Activated CD8-positive, alpha-beta T cell treated with anti-CD3 and anti-CD28 coated beads for 36 hours (primary cell): ENCODE results near the gene NBEAL2. TPM values are rescaled to one million over a fixed set of nuclear protein-coding genes. Genes with fewer than 3 reads are reported as not detected.
"Not testable (repeated sequence)": the region's sequence is repeated elsewhere in the genome, so short reads cannot be mapped to it uniquely, and the experiment has no call there.

Experiments
- ATAC-seq: fragments of 200-7000 bp; cut with Tn5 transposase; one replicate; pipeline ENCODE4 v1.10.0; 2021; ENCODE audit warnings: mild to moderate bottlenecking, moderate library complexity
- CTCF ChIA-PET: fragments of 350-600 bp; sonication (Branson Sonifier 250); formaldehyde crosslinking; loops from one replicate; lab custom pipeline; 2021; ENCODE audit warnings: antibody characterized with exemption; lab: Charles Lee
- POLR2A ChIA-PET: fragments of 350-600 bp; sonication (Branson Sonifier 250); formaldehyde crosslinking; loops from one replicate; lab custom pipeline; 2021; ENCODE audit warnings: antibody characterized with exemption; lab: Charles Lee
- DNase-seq: peaks from one replicate; pipeline ENCODE4 v3.0.0-alpha.2; 2020
- H3K27ac Mint-ChIP-seq: one replicate; pipeline ENCODE4 v1.8.0; 2021; ENCODE audit warnings: mild to moderate bottlenecking, mixed read lengths
- H3K27me3 Mint-ChIP-seq: one replicate; pipeline ENCODE4 v1.8.0; 2021; ENCODE audit warnings: mixed read lengths
- H3K36me3 Mint-ChIP-seq: one replicate; pipeline ENCODE4 v1.8.0; 2021; ENCODE audit warnings: low read depth, mixed read lengths
- H3K4me1 Mint-ChIP-seq: one replicate; pipeline ENCODE4 v1.8.0; 2021; ENCODE audit warnings: low read depth, mixed read lengths
- H3K4me3 Mint-ChIP-seq: one replicate; pipeline ENCODE4 v1.8.0; 2021; ENCODE audit warnings: mild to moderate bottlenecking, moderate library complexity, mixed read lengths
- H3K9me3 Mint-ChIP-seq: one replicate; pipeline ENCODE4 v1.8.0; 2021; ENCODE audit warnings: mixed read lengths
- intact Hi-C: fragments of 100-400 bp; cut with micrococcal nuclease; formaldehyde crosslinking; loops from one replicate; pipeline ENCODE4 v1.10.0; 2022
- total RNA-seq, 2 experiments: library from RNA; stranded (reverse); gene quantifications; one replicate each; pipeline ENCODE4 v1.2.3, GENCODE V29; 2021
- TF ChIP-seq, protein P1 (sequence below): fragments of 200-600 bp; IDR thresholded peaks from one replicate; pipeline ENCODE4 v1.8.0; 2022; ENCODE audit warnings: antibody characterized with exemption, mild to moderate bottlenecking

Gene NBEAL2
- total RNA-seq, 2 experiments from 2014 or later, result 58.9 to 63.7 TPM

DNA sequence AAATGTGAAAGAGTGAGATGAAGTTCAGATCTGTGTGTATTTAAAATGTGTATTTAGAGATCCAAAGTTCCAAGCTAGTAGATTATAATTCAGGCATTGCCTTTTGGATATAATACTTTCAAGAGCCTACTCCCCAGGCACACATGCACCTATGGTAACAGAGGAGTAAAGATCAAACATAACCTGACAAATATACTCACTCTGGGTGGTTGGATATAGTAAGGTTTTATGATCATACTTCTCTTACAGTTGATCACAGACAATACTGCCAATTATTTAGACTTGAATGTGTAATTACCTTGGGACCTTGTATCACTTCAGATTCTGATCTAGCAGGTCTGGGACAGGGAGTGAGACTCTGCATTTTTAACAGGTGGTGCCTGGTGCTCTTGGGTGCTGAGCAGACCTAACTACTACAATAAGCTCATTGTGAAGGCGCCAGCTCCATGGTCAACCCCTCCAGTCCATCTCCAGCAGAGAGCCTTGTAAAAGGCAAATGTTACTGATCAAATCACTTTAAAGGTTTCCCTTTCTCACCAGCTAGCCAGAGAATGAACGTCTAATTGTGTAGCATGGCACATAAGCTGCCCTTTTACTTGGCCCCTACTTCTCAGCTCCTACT is 55.5 kb downstream of the NBEAL2 start:
- no peak for ATAC-seq
- POLR2A ChIA-PET, result interaction anchor here (0.5 to 1.8 kb wide), 3 partner anchors 12 to 145 kb away, joined by 3 to 5 read pairs (median 3); no protein-coding TSS in a partner anchor
- CTCF ChIA-PET, result interaction anchor here (0.7 to 1.8 kb wide), 2 partner anchors 16 to 466 kb away, joined by 3 to 5 read pairs; no protein-coding TSS in a partner anchor
- TF ChIP-seq, protein P1, sequence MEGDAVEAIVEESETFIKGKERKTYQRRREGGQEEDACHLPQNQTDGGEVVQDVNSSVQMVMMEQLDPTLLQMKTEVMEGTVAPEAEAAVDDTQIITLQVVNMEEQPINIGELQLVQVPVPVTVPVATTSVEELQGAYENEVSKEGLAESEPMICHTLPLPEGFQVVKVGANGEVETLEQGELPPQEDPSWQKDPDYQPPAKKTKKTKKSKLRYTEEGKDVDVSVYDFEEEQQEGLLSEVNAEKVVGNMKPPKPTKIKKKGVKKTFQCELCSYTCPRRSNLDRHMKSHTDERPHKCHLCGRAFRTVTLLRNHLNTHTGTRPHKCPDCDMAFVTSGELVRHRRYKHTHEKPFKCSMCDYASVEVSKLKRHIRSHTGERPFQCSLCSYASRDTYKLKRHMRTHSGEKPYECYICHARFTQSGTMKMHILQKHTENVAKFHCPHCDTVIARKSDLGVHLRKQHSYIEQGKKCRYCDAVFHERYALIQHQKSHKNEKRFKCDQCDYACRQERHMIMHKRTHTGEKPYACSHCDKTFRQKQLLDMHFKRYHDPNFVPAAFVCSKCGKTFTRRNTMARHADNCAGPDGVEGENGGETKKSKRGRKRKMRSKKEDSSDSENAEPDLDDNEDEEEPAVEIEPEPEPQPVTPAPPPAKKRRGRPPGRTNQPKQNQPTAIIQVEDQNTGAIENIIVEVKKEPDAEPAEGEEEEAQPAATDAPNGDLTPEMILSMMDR, result no peak
- DNase-seq, result no peak
- Mint-ChIP-seq H3K9me3 (no peaks in the 10 kb centered on the region), H3K4me1 (peaks cover 44% of the 10 kb centered on the region), H3K27me3 (no peaks in the 10 kb centered on the region), H3K36me3 (peaks cover 53% of the 10 kb centered on the region), H3K4me3 (no peak overlapping the region), H3K27ac (peak overlapping the region; percentile 43)
- intact Hi-C loops, result no loop called here

DNA sequence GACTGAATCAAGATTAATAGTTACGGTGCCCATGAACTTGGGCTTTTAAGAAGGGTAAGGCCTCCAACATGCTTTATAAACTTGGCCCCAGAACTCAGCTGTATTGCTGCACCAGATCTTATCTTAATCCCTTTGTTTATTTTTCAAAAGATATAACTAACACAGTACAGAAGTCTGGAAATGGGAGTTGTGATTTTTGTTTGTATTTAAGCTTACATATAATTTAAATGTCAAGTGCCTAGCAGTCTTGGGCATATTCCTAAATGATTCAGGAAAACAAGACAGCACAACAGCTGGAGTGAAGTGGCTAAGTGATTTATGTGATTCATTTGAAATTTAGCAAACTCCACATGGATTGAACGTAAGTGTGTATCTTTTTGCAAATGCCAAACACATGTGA is 56.2 kb downstream of the NBEAL2 start:
- H3K9me3 Mint-ChIP-seq, result no peaks in the 10 kb centered on the region
- TF ChIP-seq, protein P1, result no peak
- H3K36me3 Mint-ChIP-seq, result peaks cover 58% of the 10 kb centered on the region
- ATAC-seq (no peak), DNase-seq (no peak)
- H3K27ac Mint-ChIP-seq, result peak overlapping the region; percentile 5
- no peaks in the 10 kb centered on the region for H3K27me3 Mint-ChIP-seq
- ChIA-PET POLR2A (interaction anchor here (1.6 to 1.8 kb wide), 2 partner anchors 11 to 13 kb away, joined by 3 to 5 read pairs; no protein-coding TSS in a partner anchor), CTCF (interaction anchor here (1.8 kb wide), 1 partner anchor 16 kb away, joined by 5 read pairs; no protein-coding TSS in a partner anchor)
- H3K4me1 Mint-ChIP-seq, result peaks cover 41% of the 10 kb centered on the region
- no peak overlapping the region for H3K4me3 Mint-ChIP-seq
- intact Hi-C loops, result no loop called here

DNA sequence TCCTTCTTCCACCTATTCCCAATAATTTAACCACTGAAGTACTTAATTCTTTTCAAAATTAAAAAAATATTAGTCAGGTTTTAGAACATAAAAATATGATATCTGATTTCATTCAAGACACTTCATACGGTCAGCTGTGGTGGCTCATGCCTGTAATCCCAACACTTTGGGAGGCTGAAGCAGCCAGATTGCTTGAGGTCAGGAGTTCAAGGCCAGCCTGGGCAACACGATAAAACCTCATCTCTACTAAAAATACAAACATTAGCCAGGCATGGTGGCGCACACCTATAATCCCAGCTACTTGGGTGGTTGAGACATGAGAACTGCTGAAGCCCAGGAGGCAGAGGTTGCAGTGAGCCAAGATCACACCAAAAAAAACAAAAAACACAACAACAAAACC is 56.7 kb downstream of the NBEAL2 start:
- H3K27me3 Mint-ChIP-seq, result no peaks in the 10 kb centered on the region
- DNase-seq (no peak), ATAC-seq (no peak)
- intact Hi-C loops, result no loop called here
- ChIA-PET CTCF (interaction anchor here (1.8 kb wide), 1 partner anchor 17 kb away, joined by 5 read pairs; no protein-coding TSS in a partner anchor), POLR2A (interaction anchor here (1.6 to 1.8 kb wide), 2 partner anchors 11 to 12 kb away, joined by 3 to 5 read pairs; no protein-coding TSS in a partner anchor)
- H3K9me3 Mint-ChIP-seq, result no peaks in the 10 kb centered on the region
- H3K4me3 Mint-ChIP-seq, result no peak overlapping the region
- peak overlapping the region; percentile 63 for H3K27ac Mint-ChIP-seq
- peaks cover 36% of the 10 kb centered on the region for H3K4me1 Mint-ChIP-seq
- peaks cover 63% of the 10 kb centered on the region for H3K36me3 Mint-ChIP-seq
- TF ChIP-seq, protein P1, result no peak

DNA sequence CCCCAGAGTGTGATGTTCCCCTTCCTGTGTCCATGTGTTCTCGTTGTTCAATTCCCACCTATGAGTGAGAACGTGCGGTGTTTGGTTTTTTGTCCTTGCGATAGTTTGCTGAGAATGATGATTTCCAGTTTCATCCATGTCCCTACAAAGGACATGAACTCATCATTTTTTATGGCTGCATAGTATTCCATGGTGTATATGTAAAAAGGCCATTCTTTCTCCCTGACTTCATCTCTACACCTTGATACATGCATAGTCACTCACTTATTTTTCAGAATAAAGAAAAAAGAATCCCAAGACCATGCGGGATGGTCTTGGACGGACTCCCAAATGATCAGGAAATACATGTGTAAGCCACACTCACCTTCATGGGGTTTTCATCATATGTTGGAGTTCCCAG is 57.8 kb downstream of the NBEAL2 start:
- ATAC-seq, DNase-seq, H3K4me3 Mint-ChIP-seq, H3K27me3 Mint-ChIP-seq, CTCF ChIA-PET, H3K9me3 Mint-ChIP-seq, intact Hi-C loops: not testable (repeated sequence)
- peaks cover 27% of the 10 kb centered on the region for H3K4me1 Mint-ChIP-seq
- H3K36me3 Mint-ChIP-seq, result peaks cover 60% of the 10 kb centered on the region
- peak overlapping the region; percentile 84 for H3K27ac Mint-ChIP-seq
- POLR2A ChIA-PET, result interaction anchor here (0.8 to 1.0 kb wide), 2 partner anchors 16 to 126 kb away, joined by 3 to 4 read pairs; partner anchors contain the start of gene SETD2

DNA sequence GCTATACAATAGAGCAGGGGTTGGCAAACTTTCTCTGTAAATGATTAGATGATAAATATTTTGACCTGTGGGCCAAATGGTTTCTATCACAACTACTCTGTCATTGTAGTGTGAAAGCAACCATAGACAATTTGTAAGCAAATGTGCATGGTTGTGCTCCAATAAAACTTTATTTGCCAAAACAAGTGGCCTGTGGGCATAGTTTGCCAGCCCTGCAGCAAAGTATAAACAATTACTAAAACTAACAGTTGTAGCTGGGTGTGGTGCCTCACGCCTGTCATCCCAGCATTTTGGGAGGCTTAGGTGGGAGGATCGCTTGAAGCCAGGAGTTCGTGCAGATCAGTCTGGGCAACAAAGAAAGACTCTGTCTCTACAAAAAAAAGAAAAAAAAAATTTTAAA is 61.6 kb downstream of the NBEAL2 start:
- Mint-ChIP-seq H3K27me3 (no peaks in the 10 kb centered on the region), H3K27ac (no peak overlapping the region), H3K9me3 (no peaks in the 10 kb centered on the region), H3K36me3 (peaks cover 43% of the 10 kb centered on the region), H3K4me3 (no peak overlapping the region), H3K4me1 (peaks cover 24% of the 10 kb centered on the region)
- TF ChIP-seq, protein P1, result no peak
- intact Hi-C loops, result no loop called here
- DNase-seq (no peak), ATAC-seq (no peak)
- ChIA-PET CTCF (interaction anchor here (1.1 to 1.7 kb wide), 3 partner anchors 9 to 42 kb away, joined by 3 to 9 read pairs (median 3); no protein-coding TSS in a partner anchor), POLR2A (interaction anchor here (0.5 to 2.1 kb wide), 4 partner anchors 9 to 473 kb away, joined by 3 to 6 read pairs (median 3); no protein-coding TSS in a partner anchor)
